ENCODE measurements around the gene TAL1.
"Not testable (repeated sequence)": the region's sequence is repeated elsewhere in the genome, so short reads cannot be mapped to it uniquely, and the experiment has no call there.

TAL1 gene

DNA sequence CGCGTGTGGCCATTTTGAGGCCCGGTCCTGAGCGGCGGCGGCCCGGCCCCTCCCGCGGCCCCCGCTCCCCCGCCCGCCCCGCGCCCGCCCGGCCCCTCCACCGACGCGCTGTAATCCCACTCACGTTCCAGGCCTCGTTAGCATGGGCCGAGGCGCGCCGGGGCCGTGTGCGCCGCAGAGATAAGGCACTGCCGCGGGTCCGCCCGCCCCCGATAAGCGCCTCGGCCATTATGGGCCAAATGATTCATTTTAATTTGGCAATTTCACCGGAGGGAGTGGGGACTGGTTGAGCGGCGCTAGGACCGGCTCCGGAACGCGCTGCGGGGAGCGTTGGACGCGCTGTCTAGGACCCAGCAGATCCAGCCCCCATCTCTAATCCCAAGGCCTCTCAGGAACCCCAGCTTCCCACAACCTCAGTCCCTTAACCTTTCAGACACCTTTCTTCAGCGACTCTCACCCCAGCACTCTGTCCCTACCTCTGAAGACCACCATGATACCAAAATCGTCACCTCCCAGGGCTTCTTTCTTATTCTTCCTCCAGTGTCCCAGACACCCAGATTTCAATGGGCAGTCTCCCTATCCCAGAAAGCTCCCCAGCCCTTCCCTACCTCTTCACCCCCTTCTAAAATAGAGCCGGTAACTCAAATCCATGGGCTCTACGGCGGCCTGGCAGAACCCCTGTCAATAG is at the start of gene TAL1:
TAL1 (minus strand) TSS at position 39 of the 688 bp plus-strand sequence. CDS start 6,337 bp downstream, outside the sequence.
- no peak for DNase-seq

DNA sequence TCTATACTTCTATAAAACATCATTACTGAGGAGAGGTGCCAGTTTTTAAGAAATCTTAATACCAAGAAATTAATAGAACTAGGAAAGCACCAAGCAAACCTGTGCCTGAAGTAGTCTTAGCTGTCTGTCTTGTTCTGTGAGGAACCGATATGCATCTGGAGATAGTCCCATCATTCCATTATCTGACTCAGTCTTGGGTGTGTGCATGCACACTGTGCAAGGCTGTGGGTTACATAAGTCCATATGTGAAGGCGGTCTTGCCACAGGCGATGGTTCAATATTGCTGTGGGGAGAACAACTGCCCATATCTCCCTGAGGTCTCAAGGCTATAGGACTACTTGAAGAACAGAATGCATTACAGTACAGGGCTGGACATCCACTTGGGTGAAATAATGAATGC is 48.1 kb upstream of the TAL1 start:
- DNase-seq: no peak

DNA sequence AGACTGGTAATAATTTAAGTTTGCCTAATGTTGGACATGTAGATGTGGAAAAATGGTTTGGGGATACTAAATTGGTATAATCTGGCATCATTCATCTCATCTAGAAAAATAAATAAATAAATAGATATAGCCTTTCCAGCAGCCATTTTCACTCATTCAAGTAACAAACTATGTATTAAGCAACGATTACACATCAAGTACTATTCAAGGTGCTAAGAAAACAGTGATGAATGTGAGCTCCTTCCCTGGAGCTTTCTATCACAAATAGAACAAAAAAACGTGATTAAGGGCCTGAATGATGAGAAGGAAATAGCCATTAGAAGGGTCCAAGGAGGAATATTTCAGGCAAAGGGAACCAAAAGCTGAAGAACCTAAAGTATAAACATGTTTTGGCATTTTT is 44.8 kb upstream of the TAL1 start:
- no peak for DNase-seq

DNA sequence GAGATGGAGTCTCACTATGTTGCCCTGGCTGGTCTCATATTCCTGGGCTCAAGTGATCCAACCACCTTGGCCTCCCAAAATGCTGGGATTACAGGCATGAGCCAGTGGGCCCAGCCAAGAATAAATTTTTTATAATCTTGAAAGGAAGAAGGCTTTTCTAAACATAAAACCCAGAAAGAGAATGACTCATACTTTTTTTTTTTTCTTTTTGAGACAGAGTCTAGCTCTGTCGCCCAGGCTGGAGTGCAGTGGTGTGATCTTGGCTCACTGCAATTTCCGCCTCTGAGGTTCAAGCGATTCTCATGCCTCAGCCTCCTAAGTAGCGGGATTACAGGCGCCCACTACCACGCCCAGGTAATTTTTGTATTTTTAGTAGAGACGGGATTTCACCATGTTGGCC is 43.8 kb upstream of the TAL1 start:
- not testable (repeated sequence) for DNase-seq

- DNase-seq: not testable (repeated sequence)
Measured at GRCh38 chr1:47265529-47265928, 33.5 kb upstream of the TAL1 start.

DNA sequence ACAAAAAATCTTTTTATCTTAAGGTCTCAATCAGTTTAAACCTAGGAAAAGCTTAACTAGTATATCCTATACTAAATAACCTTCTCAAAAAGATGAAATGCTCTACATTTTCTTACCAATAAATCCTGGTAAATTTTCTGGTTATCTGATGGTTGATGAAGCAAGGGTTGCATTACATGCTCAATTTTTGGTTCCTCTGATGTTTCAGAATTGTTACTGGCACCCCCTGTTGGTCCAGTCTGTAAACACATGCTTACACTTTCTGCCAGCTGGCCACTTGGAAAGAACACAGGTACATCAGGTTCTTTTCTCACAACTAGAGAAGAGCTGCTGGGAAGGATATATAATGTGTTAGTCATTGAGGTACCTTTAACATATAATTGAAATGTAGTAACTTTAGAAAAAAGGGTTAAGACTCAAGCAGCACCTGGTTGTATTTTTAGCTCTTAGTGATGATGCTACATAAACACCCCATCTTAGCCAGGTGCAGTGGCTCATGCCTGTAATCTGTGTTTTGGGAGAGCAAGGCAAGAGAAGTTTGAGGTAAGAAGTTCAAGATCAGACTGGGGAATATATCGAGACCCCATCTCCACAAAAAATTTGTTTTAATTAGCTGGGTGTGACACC is 30.9 kb upstream of the TAL1 start:
- DNase-seq: no peak

- no peak for DNase-seq
Measured at GRCh38 chr1:47257224-47257623, 25.2 kb upstream of the TAL1 start.

GRCh38 chr1:47252795-47253194 is 20.8 kb upstream of the TAL1 start:
- DNase-seq: no peak

GRCh38 chr1:47252369-47252768 is 20.3 kb upstream of the TAL1 start:
- DNase-seq: no peak

- DNase-seq: no peak
Measured at GRCh38 chr1:47249755-47250154, 17.7 kb upstream of the TAL1 start.

DNA sequence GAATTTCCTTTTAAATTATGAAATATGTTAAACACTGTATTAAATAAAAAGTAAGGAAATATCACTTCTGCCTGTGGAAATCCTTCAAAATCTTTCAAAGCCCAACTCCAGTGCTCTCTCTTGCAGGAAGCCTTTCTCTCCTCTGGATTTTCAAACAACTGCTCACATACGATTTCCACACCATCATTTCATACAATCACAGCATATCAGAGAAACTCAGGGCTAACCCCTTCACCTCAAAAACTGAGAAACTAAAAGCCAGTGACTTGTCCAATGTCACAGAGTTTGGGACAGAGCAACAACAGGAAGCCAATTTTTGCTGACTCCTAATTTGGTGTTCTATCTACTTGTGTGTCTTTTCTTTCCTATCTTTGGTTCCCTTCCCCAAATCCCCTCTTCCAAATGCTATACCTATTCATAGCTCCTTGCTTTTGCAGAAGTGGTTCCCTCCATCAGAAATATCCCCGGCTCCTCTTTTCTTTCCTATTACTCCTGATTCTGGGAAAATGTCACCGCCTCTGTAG is 12.4 kb upstream of the TAL1 start:
- DNase-seq: no peak

- no peak for DNase-seq
Measured at GRCh38 chr1:47243910-47244309, 11.9 kb upstream of the TAL1 start.

GRCh38 chr1:47241114-47242113 is 9.4 kb upstream of the TAL1 start:
- DNase-seq: no peak

- no peak for DNase-seq
Measured at GRCh38 chr1:47238935-47239592, 7.0 kb upstream of the TAL1 start.

GRCh38 chr1:47235806-47236205 is 3.8 kb upstream of the TAL1 start:
- DNase-seq: no peak

DNA sequence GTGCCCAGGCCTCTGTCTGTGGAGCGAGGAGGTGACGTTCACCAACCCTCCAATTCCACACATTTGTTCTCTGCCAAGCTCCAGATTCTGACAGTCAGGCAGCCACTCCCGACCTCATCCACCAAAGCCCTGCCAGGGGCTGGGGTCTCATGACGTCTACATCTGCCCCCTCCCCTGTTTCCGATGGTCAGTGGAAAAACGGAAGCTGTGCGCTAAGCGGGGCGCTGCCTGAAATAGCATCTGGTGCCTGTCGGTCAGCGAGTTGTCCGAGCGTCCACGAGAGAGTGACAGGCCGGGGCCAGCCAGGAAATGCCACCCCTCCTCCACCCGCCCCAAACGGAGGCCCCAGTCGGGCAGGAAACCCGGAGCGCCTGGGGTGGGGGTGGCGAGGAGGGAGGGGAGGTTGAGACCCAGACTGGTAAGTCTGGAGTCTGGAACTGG is 3.2 kb upstream of the TAL1 start:
- DNase-seq: no peak

- DNase-seq: no peak
Measured at GRCh38 chr1:47233186-47233585, 1.2 kb upstream of the TAL1 start.

DNA sequence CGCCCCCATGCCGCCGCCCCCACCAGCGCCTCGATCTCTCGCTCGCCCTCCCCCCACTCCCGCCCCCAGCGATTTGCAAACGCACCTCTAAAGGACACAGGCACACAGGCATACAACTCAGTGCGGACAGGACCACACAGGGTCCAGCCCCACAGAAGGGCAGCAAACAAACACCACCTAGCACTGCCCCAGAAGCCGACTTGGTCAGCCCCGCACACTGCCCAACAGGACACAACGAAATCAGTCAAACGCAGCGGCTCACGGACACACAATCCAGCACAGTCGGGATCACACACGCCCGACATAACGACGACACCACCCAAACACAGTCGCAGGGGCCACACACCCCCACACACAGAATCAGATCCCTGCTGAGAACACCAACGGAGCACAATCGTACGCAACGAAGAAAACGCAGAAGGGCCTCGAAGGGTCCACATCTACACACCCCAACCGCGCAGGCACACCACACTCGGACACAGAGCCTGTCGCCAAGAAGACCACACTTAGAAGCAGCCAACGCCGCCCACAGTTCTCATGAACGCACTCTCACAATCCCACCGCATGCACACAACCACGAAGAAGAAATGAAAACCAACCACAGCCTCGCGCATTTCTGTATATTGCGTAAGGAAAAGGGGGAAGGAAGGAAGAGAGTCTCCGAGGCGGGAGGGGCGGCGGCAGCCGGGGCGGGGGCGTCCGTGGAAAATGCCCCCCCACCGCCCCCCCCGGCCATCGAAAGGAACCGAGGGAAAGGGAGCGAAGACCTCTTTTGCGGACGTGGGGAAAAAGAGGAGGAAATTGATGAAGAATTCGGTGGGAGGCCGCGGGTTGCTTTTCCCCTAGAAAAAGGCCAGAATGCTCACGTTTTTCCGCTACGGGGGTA is 481 bp downstream of the TAL1 start:
- DNase-seq: no peak

- no peak for DNase-seq
Measured at GRCh38 chr1:47230692-47231300, 1.2 kb downstream of the TAL1 start.

GRCh38 chr1:47229886-47230691 is 1.9 kb downstream of the TAL1 start:
- no peak for DNase-seq
